NCI-H128 (cell line): Measurements from ENCODE around the gene HAUS8.
"Not testable (repeated sequence)": the region's sequence is repeated elsewhere in the genome, so short reads cannot be mapped to it uniquely, and the experiment has no call there.

Experiments used
- DNase-seq: peaks from one replicate; lab custom pipeline; 2025; ENCODE audit not compliant: unreplicated experiment; lab: John Stamatoyannopoulos, UW

The HAUS8 gene

DNA sequence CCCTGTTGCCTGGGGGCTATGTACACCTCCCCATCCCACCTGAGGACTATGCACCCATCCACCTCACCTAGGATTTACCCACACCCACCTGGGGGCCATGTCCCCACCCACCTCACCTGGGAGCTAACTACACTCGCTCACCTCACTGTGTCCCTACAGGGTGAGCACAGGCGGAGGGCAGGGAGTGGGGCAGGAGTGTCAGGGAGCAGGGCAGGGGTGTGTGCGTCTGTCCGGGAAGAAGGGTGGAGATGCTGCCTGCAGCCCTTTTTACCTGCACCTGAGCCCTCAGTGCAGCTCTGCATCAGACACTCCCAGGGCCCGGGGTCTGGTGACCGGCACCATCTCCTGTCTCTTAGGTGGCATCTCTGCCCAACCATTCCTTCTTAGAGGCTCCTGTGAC lies 38.1 kb downstream of the HAUS8 start:
- no peak for DNase-seq

DNA sequence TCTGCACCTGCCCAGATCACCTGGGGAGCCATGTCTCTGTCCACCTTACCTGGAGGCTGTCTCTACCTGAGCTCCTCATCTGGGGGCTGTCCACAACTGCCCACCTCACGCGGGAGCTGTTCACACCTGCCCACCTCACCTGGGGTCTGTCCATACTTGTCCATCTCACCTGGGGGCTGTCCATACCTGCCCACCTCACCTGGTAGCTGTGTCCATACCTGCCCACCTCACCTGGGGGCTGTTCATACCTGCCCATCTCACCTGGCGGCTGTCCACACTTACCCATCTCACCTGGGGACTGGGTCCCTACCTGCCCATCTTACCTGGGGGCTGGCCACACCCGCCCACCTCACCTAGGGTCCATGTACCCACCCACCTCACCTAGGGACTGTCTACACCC lies 38.6 kb downstream of the HAUS8 start:
- no peak for DNase-seq

DNA sequence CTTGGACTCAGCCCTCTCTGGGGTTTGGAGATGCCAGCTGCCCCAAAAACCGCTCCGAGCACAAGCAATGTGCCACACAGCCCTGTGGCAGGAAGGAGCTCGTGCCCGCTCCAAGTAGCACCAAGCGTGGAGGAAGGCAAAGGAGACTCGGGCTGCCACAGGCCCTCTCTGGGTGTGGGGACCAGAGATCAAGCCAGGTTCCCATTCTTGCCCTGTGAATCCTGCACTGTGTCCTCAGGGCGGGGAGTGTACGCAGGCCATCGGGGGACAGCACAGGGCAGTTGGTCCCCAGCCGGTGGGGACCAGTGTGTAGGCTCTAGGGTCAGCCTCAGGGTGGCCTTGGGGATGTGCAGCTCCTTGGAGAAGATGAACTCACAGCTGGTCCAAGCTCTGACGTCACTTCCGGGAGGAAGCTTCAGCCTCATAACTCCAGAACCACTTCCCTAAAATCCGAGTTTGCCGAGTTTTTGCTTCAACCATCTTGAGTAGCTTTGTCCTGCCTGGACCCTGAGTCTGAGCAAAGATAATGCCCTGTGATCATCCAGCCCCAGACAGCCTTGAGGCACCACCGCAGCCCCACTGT lies 39.3 kb downstream of the HAUS8 start:
- DNase-seq: no peak

DNA sequence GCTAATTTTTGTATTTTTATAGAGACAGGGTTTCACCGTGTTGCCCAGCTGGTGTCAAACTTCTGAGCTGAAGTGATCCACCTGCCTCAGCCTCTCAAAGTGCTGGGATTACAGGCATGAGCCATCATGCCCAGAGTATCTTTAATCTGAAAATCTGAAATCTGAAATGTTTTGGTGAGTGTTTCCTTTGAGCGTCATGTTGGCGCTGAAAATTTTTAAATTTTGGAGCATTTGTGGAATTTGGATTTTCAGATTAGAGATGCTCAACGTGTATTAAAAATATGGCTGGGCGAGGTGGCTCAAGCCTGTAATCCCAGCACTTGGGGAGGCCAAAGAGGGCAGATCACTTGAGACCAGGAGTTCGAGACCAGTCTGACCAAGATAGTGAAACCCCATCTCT lies 43.5 kb downstream of the HAUS8 start:
- no peak for DNase-seq

DNA sequence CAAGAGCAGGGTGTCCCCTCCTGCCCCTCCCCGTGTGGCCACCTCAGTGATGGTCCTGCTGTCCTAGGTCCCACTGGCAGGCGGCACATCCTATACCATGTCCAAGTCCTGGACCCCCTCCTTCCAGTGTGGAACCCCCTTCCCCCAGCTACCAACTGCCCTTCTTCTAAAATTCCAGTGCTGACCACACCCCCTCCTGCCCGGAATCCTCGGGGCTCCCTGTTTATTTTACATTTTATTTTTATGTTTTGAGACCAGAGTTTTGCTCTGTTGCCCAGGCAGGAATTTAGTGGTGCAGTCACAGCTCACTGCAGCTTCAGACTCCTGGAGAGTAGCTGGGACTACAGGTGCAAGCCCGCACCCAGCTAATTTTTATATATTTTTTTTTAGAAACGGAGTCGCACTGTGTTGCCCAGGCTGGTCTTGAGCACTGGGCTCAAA lies 47.7 kb downstream of the HAUS8 start:
- DNase-seq: no peak

DNA sequence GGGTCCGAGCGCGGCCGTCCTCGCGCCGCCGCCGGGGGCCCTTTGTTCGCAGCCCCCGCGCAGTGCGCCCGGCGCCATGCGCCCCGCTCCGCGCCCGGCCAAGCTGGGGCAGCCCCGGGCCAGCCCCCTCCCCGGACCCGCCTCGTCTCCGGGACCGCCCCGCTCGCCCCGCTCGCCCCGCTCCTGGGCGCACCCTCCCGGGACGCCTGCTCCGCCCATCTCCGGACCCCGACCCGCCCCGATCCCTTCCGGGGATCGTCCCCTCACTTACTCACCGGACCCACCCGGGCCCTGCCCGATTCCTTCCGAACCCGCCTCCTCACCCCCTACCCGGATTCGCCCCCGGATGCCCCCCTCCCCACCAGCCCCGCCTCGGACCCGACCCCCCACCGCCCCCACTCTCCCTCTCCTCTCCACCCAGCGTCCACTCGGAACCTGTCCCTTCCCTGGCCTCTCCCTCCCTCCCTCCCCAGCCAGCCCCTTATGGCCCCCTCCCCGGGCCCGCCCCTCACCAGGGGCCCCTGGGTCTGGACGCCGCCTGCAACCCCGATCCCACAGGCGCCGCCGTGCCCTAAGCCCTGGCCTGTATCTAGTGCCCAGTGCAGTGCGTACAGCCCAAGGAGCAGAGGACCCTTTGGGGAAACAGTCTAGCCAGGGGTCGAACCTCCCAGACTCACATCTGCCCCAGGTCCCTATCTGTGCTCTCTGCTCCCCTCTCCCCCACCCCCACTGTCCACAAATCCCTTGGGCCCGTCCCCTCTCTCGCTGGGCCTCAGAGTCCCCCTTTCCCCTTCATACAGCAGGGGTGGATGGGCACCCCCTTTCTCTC lies 48.3 kb downstream of the HAUS8 start, which contains the start of gene CPAMD8:
CPAMD8 (minus strand) TSS at position 105 of the 829 bp plus-strand sequence. CDS start 168 bp downstream, outside the sequence.
- DNase-seq: no peak

DNA sequence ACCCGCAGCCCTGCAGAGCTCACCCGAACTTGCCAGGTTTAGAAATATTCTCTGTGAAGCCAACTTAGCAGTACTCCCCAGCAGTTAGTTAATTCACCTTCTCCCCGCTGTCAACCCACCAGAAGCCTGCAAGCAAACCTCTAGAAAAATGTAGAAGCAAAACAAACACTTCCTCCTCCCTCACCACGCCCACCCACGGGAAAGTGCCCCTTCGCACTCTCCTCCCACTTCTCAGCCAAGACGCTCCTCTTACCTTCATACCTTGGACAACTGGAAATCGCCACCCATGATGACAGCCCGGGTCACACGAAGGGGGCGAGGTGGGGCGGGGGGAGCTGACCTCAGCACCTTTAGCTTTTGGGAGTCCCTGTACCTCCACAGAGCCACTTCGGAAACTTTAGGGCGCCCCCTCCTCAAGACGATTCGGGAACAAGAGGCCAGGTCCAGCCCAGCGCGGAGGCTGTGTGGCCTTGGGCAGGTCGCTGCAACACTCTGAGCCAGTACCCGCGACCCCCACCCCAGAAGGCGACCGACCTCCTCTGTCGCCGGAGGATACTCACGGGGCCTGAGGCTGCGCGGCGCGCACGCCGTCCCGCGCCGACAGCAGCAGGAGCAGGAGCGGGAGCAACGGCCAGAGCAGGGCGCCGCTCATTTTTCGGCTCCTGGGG lies 49.1 kb downstream of the HAUS8 start:
- DNase-seq: no peak

DNA sequence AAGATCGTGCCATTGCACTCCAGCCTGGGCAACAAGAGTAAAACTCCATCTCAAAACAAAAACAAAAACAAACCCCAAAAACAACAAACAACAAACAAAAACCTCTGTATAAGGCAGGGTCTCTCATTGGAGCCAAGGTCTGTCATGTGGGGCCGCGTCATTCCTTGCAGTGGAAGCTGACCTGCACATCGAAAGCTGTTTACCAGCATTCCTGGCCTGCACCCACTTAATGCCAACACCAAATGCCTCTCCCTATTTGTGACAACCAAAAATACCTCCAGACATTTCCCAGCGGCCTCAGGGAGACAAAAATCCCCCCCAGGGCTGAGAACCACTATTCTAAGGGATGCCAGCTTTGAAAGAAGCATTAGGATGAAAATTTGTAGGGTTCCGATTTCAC lies 49.9 kb downstream of the HAUS8 start:
- DNase-seq: no peak

DNA sequence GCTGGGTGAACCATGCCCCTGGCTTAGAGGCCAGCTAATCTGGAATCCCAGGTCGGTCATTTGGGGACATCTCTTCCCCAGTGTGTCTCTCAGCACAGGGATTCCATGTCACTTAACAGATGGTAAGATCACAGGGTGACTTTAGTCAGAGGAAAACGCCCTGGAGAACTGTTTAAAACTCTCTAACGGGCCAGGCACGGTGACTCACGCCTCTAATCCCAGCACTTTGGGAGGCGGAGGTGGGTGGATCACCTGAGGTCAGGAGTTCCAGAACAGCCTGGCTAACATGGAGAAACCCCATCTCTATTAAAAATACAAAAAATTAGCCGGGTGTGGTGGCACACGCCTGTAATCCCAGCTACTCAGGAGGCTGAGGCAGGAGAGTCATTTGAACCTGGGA lies 50.3 kb downstream of the HAUS8 start:
- not testable (repeated sequence) for DNase-seq

DNA sequence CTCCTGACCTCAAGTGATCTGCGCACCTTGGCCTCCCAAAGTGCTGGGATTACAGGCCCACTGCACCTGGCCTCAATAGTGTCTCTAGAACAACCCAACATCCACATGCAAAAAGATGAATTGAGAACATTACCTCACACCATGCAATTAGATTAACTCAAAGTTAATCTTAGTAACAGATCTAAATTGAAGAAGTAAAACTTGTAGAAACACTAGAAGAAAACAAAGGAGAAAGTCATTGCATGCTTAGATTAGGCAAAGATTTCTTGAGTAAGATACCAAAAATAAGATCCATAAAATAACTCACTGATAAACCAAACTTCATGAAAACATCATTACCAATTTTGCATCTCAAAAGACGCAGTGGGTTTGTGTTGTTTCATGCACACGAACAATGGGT lies 51.4 kb downstream of the HAUS8 start:
- DNase-seq: no peak

DNA sequence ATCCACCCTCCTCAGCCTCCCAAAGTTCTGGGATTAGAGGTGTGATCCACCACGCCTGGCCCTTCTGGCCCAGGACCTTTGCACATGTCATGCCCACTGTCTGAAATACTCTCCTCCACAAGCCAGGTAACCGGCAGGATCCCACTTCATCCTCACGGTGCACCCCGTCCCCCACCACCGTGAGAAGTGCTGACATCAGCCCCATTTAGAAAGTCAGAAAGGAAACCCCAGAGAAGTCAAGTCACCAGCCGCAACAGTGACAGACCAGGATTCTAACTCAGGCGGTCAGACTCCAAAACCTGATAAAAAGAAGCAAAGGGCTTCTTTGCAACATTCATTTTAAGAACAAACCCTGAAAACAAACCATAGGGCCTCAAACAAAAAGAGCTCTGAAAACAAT lies 52.5 kb downstream of the HAUS8 start:
- DNase-seq: no peak

DNA sequence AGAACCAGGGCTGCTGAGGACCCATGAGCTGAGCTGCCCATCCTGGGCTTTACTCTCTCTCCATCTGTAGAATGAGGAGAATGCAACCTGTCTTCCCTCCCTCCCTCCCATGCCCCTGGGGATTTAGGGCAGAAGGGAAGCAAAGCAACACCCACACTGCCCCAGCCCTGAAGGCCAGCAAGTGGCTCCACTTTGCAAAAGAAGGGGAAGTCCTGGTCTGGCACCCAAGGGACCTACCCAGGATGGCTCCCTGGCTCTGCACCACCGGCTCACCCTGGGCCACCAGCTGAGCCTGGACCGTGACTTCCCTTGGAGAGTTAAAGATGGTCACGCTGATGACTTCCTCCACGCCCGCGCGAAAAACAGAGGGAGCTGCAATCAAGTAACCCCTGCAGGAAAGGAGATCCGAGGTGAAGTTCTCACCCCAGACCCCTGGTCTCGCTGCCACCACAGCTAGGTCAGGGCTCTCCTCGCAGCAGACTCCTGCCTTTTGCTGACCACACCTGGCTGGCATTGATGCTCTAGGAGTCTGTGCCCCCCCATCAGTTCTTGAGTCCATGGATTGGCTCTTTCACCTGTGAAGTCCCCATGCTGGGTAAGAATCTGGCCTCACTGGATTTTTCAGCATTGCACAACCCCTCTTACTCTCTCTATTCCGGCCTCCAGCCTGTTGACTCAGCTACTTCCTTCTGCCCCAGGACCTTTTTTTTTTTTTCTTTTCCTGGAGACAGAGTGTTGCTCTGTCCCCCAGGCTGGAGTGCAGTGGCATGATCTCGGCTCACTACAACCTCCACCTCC lies 53.3 kb downstream of the HAUS8 start:
- DNase-seq: no peak

DNA sequence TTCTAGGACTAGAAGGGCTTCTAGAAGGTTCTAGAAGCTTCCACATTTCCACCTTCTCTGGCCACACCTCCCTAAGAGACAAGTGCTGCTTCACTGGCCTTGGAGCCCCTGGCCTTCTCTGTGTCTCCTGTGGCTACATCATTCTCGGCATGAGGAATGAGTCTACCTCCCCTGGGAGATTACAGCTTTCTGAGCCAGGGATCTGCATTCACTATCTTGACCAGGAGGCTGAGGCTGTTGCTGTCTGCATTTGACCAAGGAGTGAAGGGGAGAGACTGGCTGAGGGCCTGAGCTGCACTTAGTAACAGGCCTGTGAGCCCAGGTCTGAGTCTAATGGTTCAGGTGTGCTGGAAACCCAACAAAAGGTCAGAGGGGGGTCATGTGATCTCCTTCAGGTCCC lies 53.9 kb downstream of the HAUS8 start:
- DNase-seq: no peak

DNA sequence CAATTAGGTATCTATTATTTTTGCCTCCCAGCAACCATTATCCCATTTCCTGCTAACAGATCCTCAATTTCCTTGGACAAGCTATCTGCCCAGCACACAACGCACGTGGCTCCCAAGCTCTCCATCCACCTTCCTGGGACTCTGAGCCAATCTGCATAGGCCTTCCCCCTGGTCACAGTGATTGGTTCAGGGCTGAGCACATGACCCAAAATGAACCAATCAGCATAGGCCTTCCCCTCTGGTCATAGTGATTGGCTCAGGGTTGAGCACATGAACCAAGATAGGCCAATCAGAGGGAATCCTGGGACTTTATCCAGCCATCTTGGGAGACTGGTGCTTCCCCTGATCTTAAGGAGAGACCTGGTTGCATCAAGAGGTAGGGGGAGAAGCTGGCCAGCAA lies 54.4 kb downstream of the HAUS8 start:
- no peak for DNase-seq

DNA sequence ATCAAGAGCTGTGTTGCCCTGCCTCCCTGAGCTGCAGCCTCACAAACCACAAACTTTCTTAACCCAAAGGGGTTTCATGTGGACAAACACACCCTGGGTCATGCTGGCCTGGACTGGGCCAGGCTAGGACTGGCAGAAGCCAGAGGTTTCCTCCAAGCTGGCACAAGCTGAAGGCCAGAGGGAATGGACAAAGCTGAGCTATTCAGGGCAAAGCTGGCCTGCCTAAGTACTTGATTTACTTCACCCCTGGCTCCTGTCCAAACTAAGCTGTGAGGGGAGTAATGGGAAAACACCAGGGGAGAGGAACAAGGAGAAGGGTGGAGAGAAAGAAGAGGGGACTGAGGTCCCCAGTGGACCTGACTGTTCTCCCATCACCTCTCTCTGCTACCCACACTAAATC lies 54.9 kb downstream of the HAUS8 start:
- DNase-seq: no peak

DNA sequence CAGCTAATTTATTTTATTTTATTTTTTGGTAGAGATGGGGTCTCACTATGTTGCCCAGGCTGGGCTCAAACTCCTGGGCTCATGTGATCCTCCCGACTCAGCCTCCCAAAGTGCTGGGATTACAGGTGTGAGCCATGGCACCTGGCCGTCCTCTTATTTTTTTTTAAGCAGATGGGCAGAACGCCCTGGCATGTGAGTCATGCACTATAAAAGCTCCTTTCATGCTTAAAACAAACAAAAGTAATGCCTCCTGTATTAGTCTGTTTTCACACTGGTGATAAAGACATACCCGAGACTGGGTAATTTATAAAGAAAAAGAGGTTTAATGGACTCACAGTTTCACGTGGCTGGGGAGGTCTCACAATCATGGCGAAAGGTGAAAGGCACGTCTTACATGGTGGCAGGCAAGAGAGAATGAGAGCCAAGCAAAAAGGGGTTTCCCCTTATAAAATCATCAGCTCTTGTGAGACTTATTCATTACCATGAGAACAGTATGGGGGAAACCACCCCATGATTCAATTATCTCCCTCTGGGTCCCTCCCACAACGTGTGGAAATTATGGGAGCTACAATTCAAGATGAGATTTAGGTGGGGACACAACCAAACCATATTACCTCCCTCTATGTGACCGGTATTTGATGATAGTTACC lies 60.9 kb downstream of the HAUS8 start:
- DNase-seq: not testable (repeated sequence)

DNA sequence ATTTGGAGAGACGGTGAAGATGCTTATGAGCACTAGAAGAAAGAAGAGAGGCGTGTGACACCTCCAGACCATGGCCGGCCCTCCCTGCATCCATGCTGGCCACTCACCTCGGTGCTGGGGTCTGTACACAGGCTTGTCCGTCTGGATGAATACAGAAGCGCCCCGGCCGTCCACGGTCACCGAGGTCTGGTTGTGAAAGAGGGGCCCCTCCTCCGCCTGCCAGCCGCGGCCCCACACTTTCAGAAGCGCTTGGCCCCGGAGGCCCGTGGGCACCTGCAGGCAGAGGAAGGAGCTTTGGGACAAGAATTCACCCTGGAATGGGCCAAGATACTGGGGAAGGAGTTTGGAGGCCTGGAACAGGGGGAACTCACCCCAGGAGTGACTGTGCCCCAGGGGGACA lies 63.8 kb downstream of the HAUS8 start:
- no peak for DNase-seq

DNA sequence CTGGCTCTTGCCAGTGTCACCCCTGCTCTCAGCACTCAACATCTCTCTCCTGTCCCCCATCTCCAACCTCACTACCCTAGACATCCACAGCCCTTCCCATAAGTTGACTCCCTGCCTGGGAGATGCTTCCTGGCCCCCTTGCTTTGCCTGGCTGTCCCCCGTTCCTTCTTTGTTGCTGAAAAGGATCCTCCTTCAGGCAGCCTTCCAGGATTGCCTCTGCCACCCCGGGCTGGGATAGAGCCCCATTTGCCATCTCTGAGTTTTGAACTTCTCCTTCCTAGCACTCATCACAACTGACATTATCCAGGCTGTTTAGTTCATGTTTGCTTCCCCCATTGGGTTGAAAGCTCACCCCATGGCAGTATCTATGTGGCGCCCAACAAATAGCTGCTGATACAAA lies 68.7 kb downstream of the HAUS8 start:
- DNase-seq: no peak

DNA sequence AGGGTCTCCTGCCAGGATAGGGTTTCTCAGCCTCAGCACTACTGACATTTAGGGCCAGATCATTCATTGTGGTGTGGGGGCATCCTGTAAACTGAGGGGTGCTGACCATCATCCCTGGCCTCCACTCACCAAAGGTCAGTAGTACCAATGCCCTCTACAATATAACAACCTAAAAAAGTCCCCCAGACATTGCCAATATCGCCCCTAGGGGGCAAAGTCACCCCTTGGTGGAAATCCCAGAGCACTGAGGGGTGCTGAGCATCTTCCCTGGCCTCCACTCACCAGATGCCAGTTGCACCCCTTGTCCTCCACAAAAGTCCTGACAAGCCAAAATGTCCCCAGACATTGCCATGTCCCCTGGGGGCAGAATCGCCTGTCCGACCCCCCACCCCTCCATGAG lies 70.3 kb downstream of the HAUS8 start:
- DNase-seq: no peak

DNA sequence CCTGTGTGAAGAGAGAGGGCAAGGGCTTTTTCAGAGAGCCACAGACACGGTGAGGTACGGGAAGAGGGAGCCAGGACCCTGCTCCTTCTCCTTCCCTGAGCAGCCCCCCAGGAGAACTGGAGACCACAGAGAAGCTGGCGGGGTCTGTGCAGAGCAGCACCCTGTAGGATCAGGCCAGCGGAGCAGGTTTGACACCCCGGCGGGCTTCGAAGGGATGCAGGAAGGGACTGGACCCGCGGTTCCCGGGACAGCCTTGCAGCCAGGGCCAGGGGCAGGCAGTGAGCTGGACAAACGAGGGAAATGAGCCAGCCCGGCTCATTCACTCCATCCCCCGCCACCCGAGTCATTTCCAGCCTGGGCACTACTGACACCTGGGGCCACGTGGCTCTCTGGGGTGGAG lies 70.9 kb downstream of the HAUS8 start:
- no peak for DNase-seq

DNA sequence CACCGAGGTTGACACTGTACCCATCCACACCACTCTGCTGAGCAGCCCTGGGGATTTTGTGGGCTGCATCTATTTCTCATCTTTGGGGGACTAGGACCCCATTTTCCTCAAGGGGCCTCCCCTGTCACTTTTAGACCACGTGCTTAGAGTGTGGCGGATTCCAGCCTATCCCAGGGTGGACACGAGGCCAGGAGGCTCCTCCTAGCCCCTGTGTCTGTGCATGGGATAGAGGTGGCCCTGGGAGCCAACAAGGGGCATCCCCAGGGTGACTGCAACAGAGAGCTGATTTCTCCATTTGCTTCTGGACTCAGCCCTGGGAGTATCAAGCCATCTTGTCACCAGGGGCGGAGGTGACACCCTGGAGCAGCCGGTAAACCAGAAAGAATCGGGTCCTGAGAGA lies 72.8 kb downstream of the HAUS8 start:
- DNase-seq: no peak
